Astrocyte of the hippocampus (primary cell): ENCODE results near the gene KISS1R.
"Not testable (repeated sequence)": the region's sequence is repeated elsewhere in the genome, so short reads cannot be mapped to it uniquely, and the experiment has no call there.

Experiments
- DNase-seq: peaks from one replicate; pipeline ENCODE4 v3.0.0; 2011; ENCODE audit warnings: low read depth, low spot score

KISS1R gene

DNA sequence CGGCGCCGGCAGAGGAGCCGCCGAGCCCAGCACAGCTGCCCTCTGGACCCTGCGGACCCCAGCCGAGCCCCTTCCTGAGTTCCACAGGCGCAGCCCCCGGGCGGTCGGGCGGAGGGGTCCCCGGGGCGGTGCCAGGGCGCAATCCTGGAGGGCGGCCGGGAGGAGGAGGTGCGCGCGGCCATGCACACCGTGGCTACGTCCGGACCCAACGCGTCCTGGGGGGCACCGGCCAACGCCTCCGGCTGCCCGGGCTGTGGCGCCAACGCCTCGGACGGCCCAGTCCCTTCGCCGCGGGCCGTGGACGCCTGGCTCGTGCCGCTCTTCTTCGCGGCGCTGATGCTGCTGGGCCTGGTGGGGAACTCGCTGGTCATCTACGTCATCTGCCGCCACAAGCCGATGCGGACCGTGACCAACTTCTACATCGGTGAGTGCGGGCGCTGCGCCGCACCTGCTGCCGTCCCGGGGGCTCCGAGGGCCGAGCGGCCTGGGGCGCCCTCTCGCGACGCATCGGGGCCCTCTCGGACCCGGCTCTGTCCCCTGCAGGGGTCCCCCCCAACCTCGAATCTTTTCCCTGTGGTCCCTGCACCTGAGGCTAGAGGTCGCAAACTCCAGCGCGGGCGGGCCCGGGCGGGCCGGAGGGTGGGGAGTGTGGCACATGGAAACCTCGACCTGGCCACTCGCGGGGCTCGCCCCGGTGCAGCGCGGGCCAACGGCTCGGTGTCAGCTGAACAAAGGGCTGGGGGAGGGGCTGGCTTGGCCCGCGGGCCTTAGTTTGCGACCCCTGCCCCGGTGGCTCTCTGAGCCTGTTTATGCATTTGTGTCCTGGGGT, at the start of gene KISS1R:
Gene KISS1R, plus strand, starts transcription at position 11 of the 829 bp plus-strand sequence. Its CDS starts 170 bp downstream, at position 181.
- DNase-seq = peak; percentile 46

DNA sequence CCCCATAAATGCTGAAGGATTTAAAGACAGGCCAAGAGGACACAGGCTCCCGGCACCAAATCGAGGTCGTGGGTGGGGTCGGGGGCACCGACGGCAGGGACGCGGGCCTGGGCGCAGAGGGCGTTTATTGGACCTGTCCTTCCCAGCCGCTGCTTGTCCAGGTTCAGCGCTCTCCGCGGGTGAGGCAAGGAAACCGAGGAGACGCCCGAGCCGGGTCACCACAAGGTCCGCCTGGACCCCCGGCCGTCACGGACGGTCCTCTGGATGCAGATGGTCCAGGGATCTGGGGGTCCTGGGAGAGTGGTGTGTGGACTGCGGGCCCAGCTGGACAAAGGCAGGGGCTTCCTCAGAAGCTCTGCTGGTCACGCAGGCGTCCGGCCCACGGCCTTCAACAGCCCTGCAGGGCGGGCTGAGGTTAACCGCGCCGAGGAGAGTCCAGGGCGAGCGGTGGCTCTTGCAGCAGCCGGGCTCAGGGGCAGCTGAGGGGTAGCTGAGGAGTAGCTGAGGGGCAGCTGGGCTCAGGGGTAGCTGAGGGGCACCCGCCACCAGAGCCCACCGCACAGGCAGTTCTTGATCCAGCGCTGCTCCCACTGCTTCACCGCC, 49.2 kb upstream of the KISS1R start:
- no peak for DNase-seq

- no peak for DNase-seq
Measured at GRCh38 chr19:868458-869244, 48.5 kb upstream of the KISS1R start.

DNA sequence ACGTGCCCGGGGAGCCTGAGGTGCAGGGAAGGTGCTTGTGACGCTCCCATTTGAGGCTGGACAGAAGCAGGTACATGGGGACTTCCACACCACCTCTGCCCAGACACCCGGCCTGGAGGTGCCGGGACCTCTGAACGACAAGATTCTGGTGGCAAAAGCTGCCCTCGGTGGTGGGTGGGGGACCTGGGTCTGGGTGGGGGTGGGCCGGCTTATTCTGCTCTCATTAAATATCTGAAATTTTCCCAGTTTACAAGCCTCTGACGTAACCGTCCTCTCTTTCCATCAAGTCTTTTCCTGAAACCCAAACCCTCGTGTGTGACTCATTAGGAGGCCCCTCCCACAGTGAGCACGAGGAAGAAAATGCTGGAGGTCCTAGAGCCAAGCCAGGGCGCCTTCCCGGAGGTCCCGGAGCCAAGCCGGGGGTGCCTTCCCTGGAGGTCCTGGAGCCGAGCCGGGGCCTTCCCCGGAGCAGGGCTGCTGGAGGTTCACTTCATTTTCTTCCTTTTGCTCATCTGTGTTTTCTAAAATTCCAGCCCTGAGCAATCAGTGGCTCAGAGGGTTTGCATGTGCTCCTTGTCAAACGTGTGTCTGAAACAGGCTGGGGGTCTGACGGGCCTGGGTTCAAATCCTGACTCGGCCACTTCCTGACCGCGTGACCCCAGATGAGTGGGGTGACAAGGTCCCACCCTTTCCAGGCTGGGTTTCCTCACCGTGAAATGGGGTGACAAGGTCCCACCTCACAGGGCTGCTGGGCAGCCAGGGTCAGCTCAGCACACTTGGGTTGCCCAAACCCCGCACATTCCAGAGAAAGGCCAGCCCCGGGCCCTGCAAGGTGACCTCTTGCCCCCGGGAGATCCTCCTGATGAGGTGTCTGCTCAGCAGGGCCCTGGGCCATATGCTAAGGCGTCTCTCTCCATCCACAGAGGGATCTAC, 47.6 kb upstream of the KISS1R start:
- DNase-seq = peak; percentile 95

- no peak for DNase-seq
Measured at GRCh38 chr19:870314-870713, 46.8 kb upstream of the KISS1R start.

DNA sequence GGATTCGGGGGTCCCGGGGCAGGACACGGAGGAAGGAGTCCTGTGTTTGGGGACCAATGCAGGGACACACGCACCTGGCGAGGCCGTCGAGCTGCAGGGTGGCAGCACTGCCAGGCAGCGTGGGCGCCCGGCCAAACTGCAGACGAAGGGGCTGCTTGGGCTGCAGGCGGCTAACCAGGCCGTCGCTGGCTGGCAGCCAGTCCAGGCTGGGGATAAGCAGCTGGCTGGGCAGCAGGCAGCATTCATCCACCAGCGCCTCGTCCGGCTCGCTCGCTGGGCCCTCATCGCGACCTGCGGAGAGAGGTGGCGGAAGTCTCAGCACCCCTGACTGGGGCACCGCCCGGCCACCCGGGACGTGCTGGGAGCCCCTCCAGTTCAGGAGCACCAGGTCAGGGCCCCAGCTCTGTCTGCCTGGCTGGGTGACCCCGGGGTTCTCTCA, 46.2 kb upstream of the KISS1R start:
- peak; percentile 91 for DNase-seq

- no peak for DNase-seq
Measured at GRCh38 chr19:871446-872265, 45.5 kb upstream of the KISS1R start.

DNA sequence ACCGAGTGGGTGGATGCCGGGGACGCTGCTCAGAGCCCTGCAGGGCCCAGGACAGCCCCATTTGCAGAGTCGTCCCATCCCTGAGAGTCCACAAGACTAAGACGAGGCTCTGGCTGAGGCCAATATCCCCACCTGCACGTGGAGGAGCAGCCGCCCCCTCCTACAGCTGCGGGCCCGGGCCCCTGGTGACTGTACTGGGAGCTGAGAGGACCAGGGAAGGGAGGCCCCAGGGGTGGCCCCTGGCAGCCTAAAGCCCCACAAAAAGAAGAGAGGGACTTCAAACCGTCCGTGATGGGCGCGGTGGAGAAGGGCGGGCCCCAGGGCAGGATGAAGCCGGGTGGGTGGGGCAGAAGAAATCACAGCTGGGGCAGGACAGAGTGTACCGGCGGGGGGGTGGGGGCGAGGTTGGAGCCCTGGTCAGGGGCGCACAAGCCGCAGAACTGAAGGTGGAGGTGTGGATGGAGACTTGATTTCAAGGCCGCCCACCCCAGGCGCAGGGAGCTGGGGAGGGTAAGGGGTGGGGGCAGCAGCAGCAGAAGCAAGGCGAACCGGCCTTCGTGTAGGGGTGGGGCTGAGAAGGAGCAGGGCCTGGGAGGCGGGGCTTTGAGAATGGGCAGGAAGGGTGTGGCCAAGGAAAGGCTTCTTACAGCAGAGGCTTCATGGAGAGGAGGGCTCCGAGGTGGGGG, 44.7 kb upstream of the KISS1R start:
- DNase-seq = no peak

DNA sequence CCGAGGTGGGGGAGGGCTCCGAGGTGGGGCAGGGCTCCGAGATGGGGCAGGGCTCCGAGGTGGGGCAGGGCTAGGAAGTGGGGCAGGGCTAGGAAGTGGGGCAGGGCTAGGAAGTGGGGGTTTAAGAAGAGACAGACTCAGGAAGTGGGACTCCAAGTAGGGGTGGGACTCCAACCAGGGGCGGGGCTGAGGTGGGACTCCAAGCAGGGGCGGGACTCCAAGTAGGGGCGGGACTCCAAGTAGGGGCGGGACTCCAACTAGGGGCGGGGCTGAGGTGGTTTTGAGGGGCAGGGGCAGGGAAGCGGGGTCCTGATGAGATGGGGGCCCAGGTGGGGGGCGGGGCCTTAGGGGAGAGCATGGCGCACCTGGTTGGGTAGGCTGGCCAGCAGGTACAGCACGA, 44.0 kb upstream of the KISS1R start:
- DNase-seq = no peak

GRCh38 chr19:873561-874041, 43.5 kb upstream of the KISS1R start:
- DNase-seq = no peak

DNA sequence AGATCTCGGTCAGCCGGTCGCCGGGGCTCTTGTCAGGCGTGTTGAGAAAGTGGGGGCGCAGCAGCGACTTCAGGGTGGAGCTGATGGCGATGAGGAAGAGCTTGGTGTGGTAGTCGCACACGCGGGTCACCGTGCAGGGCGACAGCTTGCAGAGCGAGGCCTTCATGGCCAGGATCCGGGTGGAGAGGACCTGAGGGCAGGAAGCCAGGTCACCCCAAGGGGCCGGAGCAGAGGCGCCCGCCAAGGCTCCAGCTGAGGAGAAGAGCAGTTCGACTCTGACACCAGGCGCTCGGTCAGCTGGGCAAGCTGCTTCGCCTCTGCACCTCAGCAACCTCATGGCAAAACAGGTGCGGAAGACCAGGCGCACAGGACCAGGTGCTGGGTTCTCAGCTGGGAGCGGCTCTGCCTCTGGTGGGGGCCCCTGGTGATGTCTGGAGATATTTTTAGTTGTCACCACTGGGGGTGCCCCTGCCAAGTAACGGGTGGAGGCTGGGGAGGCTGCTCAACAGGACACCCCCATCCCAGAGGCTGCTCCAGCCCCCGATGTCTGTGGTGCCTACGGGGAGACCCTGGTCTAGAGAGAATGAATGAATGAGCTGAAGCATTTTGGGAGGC, 41.8 kb upstream of the KISS1R start:
- no peak for DNase-seq

- DNase-seq = no peak
Measured at GRCh38 chr19:876089-876488, 41.0 kb upstream of the KISS1R start.

- DNase-seq = no peak
Measured at GRCh38 chr19:876780-877314, 40.3 kb upstream of the KISS1R start.

GRCh38 chr19:877992-878660, 39.0 kb upstream of the KISS1R start:
- DNase-seq = not testable (repeated sequence)

DNA sequence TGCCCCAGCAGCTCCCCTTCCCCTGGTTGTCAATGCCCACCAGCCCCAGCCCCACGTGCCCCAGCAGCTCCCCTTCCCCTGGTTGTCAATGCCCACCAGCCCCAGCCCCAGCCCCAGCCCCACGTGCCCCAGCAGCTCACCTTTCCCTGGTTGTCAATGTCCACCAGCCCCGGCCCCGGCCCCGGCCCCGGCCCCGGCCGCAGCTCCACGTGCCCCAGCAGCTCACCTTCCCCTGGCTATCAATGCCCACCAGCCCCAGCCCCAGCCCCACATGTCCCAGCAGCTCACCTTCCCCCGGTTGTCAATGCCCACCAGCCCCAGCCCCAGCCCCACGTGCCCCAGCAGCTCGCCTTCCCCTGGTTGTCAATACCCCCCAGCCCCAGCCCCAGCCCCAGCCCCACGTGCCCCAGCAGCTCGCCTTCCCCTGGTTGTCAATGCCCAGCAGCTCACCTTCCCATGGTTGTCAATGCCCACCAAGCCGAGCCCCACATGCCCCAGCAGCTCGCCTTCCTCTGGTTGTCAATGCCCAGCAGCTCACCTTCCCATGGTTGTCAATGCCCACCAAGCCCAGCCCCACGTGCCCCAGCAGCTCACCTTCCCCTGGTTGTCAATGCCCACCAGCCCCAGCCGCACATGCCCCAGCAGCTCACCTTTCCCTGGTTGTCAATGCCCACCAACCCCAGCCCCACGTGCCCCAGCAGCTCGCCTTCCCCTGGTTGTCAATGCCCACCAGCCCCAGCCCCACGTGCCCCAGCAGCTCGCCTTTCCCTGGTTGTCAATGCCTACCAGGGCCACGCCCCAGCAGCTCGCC, 38.2 kb upstream of the KISS1R start:
- not testable (repeated sequence) for DNase-seq

- no peak for DNase-seq
Measured at GRCh38 chr19:879711-880438, 37.3 kb upstream of the KISS1R start.
